ENCODE results near the gene SLC17A3.
A peak's percentile ranks its signal among the peaks of the same experiment; 100 is the strongest.

The SLC17A3 gene

DNA sequence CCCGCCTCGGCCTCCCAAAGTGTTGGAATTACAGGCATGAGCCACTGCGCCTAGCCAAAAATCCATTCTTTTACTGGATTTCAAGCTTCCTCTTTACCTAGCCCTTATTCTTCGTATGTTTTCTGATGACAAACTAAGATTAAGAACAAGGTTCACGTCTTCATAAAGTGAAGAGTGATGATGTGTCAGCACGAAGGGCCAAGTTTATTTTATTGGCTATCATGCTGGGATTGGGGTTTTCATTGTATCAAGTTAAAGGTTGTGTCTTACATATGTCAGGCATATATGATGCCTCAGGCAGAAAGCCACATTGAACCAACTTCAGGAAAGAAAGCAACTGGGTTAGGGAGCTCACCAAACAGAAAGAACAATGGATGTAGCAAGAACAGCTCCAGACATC, 19.7 kb upstream of the SLC17A3 start:
- TF ChIP-seq, protein P1, sequence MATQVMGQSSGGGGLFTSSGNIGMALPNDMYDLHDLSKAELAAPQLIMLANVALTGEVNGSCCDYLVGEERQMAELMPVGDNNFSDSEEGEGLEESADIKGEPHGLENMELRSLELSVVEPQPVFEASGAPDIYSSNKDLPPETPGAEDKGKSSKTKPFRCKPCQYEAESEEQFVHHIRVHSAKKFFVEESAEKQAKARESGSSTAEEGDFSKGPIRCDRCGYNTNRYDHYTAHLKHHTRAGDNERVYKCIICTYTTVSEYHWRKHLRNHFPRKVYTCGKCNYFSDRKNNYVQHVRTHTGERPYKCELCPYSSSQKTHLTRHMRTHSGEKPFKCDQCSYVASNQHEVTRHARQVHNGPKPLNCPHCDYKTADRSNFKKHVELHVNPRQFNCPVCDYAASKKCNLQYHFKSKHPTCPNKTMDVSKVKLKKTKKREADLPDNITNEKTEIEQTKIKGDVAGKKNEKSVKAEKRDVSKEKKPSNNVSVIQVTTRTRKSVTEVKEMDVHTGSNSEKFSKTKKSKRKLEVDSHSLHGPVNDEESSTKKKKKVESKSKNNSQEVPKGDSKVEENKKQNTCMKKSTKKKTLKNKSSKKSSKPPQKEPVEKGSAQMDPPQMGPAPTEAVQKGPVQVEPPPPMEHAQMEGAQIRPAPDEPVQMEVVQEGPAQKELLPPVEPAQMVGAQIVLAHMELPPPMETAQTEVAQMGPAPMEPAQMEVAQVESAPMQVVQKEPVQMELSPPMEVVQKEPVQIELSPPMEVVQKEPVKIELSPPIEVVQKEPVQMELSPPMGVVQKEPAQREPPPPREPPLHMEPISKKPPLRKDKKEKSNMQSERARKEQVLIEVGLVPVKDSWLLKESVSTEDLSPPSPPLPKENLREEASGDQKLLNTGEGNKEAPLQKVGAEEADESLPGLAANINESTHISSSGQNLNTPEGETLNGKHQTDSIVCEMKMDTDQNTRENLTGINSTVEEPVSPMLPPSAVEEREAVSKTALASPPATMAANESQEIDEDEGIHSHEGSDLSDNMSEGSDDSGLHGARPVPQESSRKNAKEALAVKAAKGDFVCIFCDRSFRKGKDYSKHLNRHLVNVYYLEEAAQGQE (IDR thresholded peaks at IDR 0.05; ENCODE audit: low read depth) = no peak
- no peak for TF ChIP-seq CREB1 (IDR thresholded peaks at IDR 0.05; ENCODE audit: low read depth)
- no peak for TF ChIP-seq YY1 (IDR thresholded peaks at IDR 0.05; ENCODE audit: low read depth)
- TF ChIP-seq, protein P2, sequence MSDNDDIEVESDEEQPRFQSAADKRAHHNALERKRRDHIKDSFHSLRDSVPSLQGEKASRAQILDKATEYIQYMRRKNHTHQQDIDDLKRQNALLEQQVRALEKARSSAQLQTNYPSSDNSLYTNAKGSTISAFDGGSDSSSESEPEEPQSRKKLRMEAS (IDR thresholded peaks at IDR 0.05) = no peak
- no peak for TF ChIP-seq CEBPB (IDR thresholded peaks at IDR 0.05)
- no peak for TF ChIP-seq NFIC (IDR thresholded peaks at IDR 0.05)
- TF ChIP-seq EGR1 (IDR thresholded peaks at IDR 0.05) = no peak
- TF ChIP-seq FOXM1 (IDR thresholded peaks at IDR 0.05; ENCODE audit: borderline replicate concordance, low read depth) = no peak
- no peak for TF ChIP-seq TCF12 (IDR thresholded peaks at IDR 0.05; ENCODE audit: low read depth)
- TF ChIP-seq EP300 (IDR thresholded peaks at IDR 0.05; ENCODE audit: borderline replicate concordance) = no peak
- TF ChIP-seq RAD21 (IDR thresholded peaks at IDR 0.05; ENCODE audit: low read depth) = no peak
- no peak for TF ChIP-seq TEAD4 (IDR thresholded peaks at IDR 0.05)
- no peak for TF ChIP-seq ZBTB7A (IDR thresholded peaks at IDR 0.05; ENCODE audit: low read depth)
- TF ChIP-seq, protein P3, sequence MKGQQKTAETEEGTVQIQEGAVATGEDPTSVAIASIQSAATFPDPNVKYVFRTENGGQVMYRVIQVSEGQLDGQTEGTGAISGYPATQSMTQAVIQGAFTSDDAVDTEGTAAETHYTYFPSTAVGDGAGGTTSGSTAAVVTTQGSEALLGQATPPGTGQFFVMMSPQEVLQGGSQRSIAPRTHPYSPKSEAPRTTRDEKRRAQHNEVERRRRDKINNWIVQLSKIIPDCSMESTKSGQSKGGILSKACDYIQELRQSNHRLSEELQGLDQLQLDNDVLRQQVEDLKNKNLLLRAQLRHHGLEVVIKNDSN (IDR thresholded peaks at IDR 0.05) = no peak
- no peak for TF ChIP-seq TAF1 (IDR thresholded peaks at IDR 0.05; ENCODE audit: low read depth)

DNA sequence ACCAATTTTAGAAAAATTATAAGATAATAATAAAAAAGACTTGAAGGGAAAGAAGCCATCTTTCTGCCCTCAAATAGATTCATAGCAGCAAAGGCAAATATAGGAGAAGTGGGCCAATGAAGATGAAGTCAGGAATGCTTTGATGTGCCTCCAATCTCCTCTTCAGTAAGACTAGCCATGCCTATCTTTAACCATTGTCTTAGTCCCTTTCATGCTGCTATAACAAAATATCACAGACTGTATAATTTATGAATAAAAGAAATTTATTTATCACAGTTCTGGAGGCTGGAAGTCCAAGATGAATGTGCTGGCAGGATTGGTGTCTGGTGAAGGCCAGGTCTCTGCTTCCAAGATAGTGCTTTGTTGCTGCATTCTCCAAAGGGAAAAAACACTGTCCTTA, 18.8 kb upstream of the SLC17A3 start:
- TF ChIP-seq, protein P1 (IDR thresholded peaks at IDR 0.05; ENCODE audit: low read depth) = no peak
- no peak for TF ChIP-seq FOXM1 (IDR thresholded peaks at IDR 0.05; ENCODE audit: borderline replicate concordance, low read depth)
- TF ChIP-seq, protein P3 (IDR thresholded peaks at IDR 0.05) = no peak
- TF ChIP-seq RAD21 (IDR thresholded peaks at IDR 0.05; ENCODE audit: low read depth) = no peak
- TF ChIP-seq CEBPB (IDR thresholded peaks at IDR 0.05) = no peak
- no peak for TF ChIP-seq TAF1 (IDR thresholded peaks at IDR 0.05; ENCODE audit: low read depth)
- no peak for TF ChIP-seq CREB1 (IDR thresholded peaks at IDR 0.05; ENCODE audit: low read depth)
- TF ChIP-seq EGR1 (IDR thresholded peaks at IDR 0.05) = no peak
- TF ChIP-seq, protein P2 (IDR thresholded peaks at IDR 0.05) = no peak
- TF ChIP-seq ZBTB7A (IDR thresholded peaks at IDR 0.05; ENCODE audit: low read depth) = no peak
- no peak for TF ChIP-seq TCF12 (IDR thresholded peaks at IDR 0.05; ENCODE audit: low read depth)
- no peak for TF ChIP-seq YY1 (IDR thresholded peaks at IDR 0.05; ENCODE audit: low read depth)
- no peak for TF ChIP-seq NFIC (IDR thresholded peaks at IDR 0.05)
- TF ChIP-seq TEAD4 (IDR thresholded peaks at IDR 0.05) = no peak
- no peak for TF ChIP-seq EP300 (IDR thresholded peaks at IDR 0.05; ENCODE audit: borderline replicate concordance)

DNA sequence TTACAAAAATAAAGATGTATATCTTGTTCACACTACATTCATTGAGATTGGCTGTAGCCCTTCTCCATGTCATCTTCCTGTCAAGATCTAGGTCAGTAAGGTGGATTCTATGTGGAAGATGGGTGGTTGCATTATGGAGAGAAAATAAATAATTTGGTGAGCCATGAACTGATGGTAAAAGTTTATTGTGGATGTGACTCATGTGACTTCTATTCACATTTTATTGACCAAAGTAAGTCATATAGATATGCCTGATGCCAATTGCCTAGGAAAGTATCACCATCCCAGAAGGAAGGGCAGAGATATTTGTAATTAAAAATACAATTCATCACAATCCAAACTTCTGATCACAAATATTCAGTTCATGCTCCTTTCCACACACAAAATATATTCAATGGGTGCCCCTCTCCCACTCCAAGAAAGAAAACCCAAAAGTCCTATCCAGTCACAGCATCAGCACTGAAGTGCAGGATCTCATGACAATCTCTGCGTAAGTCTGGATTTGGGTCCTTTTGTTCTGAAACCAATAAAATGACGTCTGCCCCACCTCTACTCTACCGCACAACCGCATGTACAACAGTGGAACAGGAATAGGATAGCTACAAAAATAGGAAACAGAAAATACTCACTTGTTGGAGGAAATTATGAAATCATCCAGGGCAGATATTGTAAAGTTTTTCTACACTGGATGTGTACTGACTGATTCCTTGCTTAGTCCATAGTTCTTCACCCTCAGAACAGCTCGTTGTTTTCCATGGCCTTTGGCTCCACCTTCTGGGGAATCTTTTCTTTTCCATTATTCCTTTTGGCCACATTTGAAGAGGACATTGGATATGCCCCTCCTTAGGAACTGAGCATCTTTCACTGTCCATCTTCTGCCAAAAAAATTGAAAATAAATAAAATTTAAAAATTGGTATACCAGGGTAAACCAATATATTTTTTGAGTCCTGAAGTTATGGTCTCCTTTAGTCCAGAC, 16.1 kb upstream of the SLC17A3 start:
- TF ChIP-seq EP300 (IDR thresholded peaks at IDR 0.05; ENCODE audit: borderline replicate concordance) (no peak), RAD21 (IDR thresholded peaks at IDR 0.05; ENCODE audit: low read depth) (peak; percentile 76)

DNA sequence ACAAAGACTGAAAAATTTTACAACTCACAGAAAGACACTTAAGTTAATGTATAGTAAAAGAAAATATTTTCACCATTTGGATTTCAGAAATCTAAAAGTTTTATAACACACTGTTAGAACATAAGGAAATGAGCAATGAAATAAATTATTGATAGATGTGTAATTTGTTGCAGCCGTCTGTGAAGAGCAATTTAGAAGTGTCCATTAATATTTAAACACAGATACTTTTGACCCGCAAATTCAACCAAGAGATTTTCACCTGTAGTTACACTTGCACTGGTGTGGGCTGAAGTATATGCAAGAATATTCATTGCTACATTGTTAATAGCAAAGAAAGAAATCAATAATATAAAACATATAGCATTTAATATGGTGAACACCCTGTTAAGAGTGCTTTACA, 14.6 kb upstream of the SLC17A3 start:
- TF ChIP-seq TAF1 (IDR thresholded peaks at IDR 0.05; ENCODE audit: low read depth) = no peak
- TF ChIP-seq FOXM1 (IDR thresholded peaks at IDR 0.05; ENCODE audit: borderline replicate concordance, low read depth) = no peak
- no peak for TF ChIP-seq TEAD4 (IDR thresholded peaks at IDR 0.05)
- no peak for TF ChIP-seq CREB1 (IDR thresholded peaks at IDR 0.05; ENCODE audit: low read depth)
- TF ChIP-seq TCF12 (IDR thresholded peaks at IDR 0.05; ENCODE audit: low read depth) = no peak
- no peak for TF ChIP-seq ZBTB7A (IDR thresholded peaks at IDR 0.05; ENCODE audit: low read depth)
- TF ChIP-seq YY1 (IDR thresholded peaks at IDR 0.05; ENCODE audit: low read depth) = no peak
- TF ChIP-seq, protein P2 (IDR thresholded peaks at IDR 0.05) = no peak

DNA sequence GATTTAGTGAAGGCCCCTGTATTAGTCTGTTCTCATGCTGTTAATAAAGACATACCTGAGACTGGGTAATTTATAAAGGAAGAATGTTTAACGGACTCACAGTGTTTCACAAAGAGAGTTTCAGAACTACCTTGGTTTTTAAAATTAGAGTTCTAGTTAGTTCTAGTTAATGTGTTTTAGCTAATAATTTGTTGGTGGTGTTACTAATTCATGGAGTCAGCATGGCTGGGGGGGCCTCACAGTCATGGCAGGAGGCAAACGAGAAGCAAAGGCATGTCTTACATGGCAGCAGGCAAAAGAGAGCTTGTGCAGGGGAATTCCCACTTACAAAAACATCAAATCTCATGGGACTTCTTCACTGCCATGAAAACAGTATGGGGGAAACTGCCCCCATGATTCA, 12.0 kb upstream of the SLC17A3 start:
- TF ChIP-seq FOXM1 (IDR thresholded peaks at IDR 0.05; ENCODE audit: borderline replicate concordance, low read depth) = no peak
- TF ChIP-seq EGR1 (IDR thresholded peaks at IDR 0.05) = no peak
- no peak for TF ChIP-seq TCF12 (IDR thresholded peaks at IDR 0.05; ENCODE audit: low read depth)
- TF ChIP-seq, protein P1 (IDR thresholded peaks at IDR 0.05; ENCODE audit: low read depth) = no peak
- TF ChIP-seq, protein P2 (IDR thresholded peaks at IDR 0.05) = no peak
- no peak for TF ChIP-seq YY1 (IDR thresholded peaks at IDR 0.05; ENCODE audit: low read depth)
- TF ChIP-seq RAD21 (IDR thresholded peaks at IDR 0.05; ENCODE audit: low read depth) = no peak
